K562 treated with DMSO at 1 percent for 4 hours (cell line): ENCODE data around the gene NOTCH1. TPM values are rescaled to one million over a fixed set of nuclear protein-coding genes. Genes with fewer than 3 reads are reported as not detected.

Experiments
- total RNA-seq: library from RNA; unstranded; fragments of 300-600 nt; gene quantifications from 2 replicates; pipeline ENCODE4 v1.2.3, GENCODE V29; 2022; ENCODE audit not compliant: insufficient read depth

Gene NOTCH1
- total RNA-seq, result 14.8 and 20.5 TPM in 2 replicates

GRCh38 chr9:136545965-136546696 lies at the start of gene NOTCH1:
NOTCH1 (minus strand) TSS chr9:136546048; CDS start chr9:136545786, 262 bp downstream.

GRCh38 chr9:136482793-136483588 lies 62.9 kb downstream of the NOTCH1 start, which contains the start of gene SEC16A:
SEC16A (minus strand) TSS chr9:136483040; CDS start chr9:136477615, 5,425 bp downstream.

Other genes with a start within 250 kb of the NOTCH1 start
- not detected in 2 replicates for gene CCDC187, start 242.0 kb downstream of the NOTCH1 start, total RNA-seq
- 13.6 and 15.5 TPM in 2 replicates for gene GPSM1, start 218.5 kb downstream of the NOTCH1 start, total RNA-seq
- 17.5 and 29.7 TPM in 2 replicates for gene DNLZ, start 182.3 kb downstream of the NOTCH1 start, total RNA-seq
- 12.7 and 14.8 TPM in 2 replicates for gene CARD9, start 172.4 kb downstream of the NOTCH1 start, total RNA-seq
- 6.6 and 8.4 TPM in 2 replicates for gene SNAPC4, start 145.9 kb downstream of the NOTCH1 start, total RNA-seq
- 38.2 and 42.3 TPM in 2 replicates for gene ENTR1, start 135.4 kb downstream of the NOTCH1 start, total RNA-seq
- gene PMPCA, start 135.4 kb downstream of the NOTCH1 start, total RNA-seq, result 56.2 and 60.7 TPM in 2 replicates
- gene INPP5E, start 106.2 kb downstream of the NOTCH1 start, total RNA-seq, result 8.4 and 10.0 TPM in 2 replicates
- 47.5 and 60.7 TPM in 2 replicates for gene SEC16A, start 63.0 kb downstream of the NOTCH1 start, total RNA-seq
- gene EGFL7, start 116.9 kb upstream of the NOTCH1 start, total RNA-seq, result 61.4 and 63.1 TPM in 2 replicates
- 65.7 and 76.1 TPM in 2 replicates for gene AGPAT2, start 141.4 kb upstream of the NOTCH1 start, total RNA-seq
- gene DIPK1B, start 166.5 kb upstream of the NOTCH1 start, total RNA-seq, result 17.3 and 25.7 TPM in 2 replicates
- not detected in 2 replicates for gene LCN10, start 196.9 kb upstream of the NOTCH1 start, total RNA-seq
- gene LCN6, start 202.5 kb upstream of the NOTCH1 start, total RNA-seq, result not detected in 2 replicates
- not detected in 2 replicates for gene LCN8, start 212.2 kb upstream of the NOTCH1 start, total RNA-seq
- gene LCN15, start 218.5 kb upstream of the NOTCH1 start, total RNA-seq, result not detected in 2 replicates
- gene TMEM141, start 245.3 kb upstream of the NOTCH1 start, total RNA-seq, result 67.9 and 75.8 TPM in 2 replicates